ENCODE measurements around the gene METRNL.
"Not testable (repeated sequence)": the region's sequence is repeated elsewhere in the genome, so short reads cannot be mapped to it uniquely, and the experiment has no call there.

METRNL gene

GRCh38 chr17:83062818-83063671 is 16.4 kb upstream of the METRNL start:
- TF ChIP-seq POLR2A (IDR thresholded peaks at IDR 0.05; ENCODE audit: low read depth, low read length) (no peak), POLR2AphosphoS5 (IDR thresholded peaks at IDR 0.05; ENCODE audit: low read depth, low read length) (no peak), TAF1 (IDR thresholded peaks at IDR 0.05; ENCODE audit: borderline replicate concordance, low read depth, low read length) (no peak)
- DNase-seq (ENCODE audit: insufficient read length) (no peak), FAIRE-seq (no peak)

GRCh38 chr17:83064021-83064731 is 15.2 kb upstream of the METRNL start:
- TF ChIP-seq POLR2A (IDR thresholded peaks at IDR 0.05; ENCODE audit: low read depth, low read length), result no peak
- no peak for TF ChIP-seq TAF1 (IDR thresholded peaks at IDR 0.05; ENCODE audit: borderline replicate concordance, low read depth, low read length)
- TF ChIP-seq POLR2AphosphoS5 (IDR thresholded peaks at IDR 0.05; ENCODE audit: low read depth, low read length), result no peak
- DNase-seq (ENCODE audit: insufficient read length), result no peak
- FAIRE-seq, result no peak

DNA sequence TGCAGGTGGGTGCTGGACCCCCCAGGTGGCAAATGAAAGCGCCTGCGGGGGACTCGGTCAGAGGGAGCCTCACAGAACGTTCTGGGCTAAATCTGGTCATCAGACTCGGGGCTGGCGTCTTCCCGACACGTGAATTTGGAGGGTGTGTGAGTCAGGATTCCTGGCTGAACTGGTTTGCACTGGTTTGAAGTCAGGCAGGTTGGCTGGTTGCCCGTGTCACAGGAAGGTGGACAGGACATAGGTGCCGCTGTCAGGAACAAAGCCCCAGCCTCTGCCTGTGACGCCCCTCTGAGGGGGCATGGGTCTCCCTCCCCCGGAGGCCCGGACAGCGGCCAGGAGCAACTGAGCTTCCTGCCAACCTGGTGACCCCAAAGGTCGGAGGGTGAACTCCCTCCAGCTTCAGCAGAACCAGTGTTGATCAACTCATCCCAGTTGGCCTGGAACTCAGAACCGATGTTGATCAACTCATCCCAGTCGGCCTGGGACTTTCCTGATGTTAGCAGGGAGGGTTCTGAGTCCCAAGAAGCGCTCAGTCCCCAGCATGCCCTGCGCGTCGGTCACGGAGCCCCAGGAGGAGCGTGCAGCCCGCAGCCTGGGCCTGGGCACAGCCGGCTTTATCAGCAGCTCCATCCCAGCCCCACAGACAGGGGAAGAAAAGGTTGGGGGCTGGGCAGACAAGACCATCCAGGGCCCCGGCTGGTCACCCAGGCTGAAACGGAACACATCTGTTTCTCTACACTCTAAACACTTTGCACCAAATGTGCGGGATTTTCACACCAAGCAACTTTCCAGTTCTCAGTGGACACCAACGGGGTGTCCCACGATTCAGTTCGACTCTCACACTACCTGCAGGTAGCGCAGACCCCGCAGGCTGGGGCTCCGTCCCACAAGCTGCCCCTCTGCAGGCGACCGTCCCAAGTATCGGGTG is 14.4 kb upstream of the METRNL start:
- TF ChIP-seq POLR2AphosphoS5 (IDR thresholded peaks at IDR 0.05; ENCODE audit: low read depth, low read length) (no peak), POLR2A (IDR thresholded peaks at IDR 0.05; ENCODE audit: low read depth, low read length) (no peak), TAF1 (IDR thresholded peaks at IDR 0.05; ENCODE audit: borderline replicate concordance, low read depth, low read length) (no peak)
- DNase-seq (ENCODE audit: insufficient read length) (no peak), FAIRE-seq (no peak)

DNA sequence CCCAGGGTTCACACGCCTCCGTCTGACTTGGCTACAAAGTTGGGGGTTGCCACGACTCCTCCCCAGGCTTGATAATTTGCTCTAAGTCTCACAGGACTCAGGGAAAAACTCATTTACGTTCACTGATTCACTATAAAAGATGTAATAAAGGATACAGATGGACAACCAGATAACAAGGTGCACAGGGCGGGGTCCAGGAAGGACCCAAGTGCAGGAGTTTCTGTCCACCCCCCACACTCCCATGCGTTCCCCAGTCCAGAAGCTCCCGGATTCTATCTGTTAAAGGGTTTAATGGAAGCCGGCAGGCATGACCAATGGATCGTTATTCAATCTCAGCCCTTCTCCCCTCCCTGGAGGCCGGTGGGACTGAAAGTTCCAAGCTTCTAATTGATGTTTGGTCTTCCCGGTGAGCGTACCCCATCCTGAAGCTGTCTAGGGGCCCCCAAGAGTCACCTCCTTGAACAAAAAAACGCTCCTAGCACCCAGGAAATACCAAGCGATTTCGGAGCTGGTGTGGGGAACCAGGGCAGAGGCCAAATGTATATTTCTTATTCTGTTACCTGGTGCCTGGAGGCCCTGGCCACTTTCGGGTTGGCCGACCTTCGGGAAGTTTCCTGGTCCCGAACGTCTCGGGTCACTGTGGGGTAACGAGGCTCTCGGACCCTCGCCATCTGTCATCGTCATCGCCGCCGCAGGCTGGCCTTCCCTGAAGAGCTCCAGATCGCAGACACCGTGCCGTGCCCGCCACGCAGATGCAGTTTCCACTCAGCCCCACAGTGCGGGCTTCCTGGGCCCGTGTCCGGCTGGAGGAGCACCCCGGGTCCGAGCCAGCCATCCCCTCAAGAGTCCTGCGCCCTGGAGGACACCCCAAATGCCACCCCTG is 13.5 kb upstream of the METRNL start:
- TF ChIP-seq POLR2A (IDR thresholded peaks at IDR 0.05; ENCODE audit: low read depth, low read length) (no peak), POLR2AphosphoS5 (IDR thresholded peaks at IDR 0.05; ENCODE audit: low read depth, low read length) (no peak), TAF1 (IDR thresholded peaks at IDR 0.05; ENCODE audit: borderline replicate concordance, low read depth, low read length) (no peak)
- FAIRE-seq (no peak), DNase-seq (ENCODE audit: insufficient read length) (no peak)

GRCh38 chr17:83066543-83066890 is 12.9 kb upstream of the METRNL start:
- FAIRE-seq; DNase-seq (ENCODE audit: insufficient read length): not testable (repeated sequence)

DNA sequence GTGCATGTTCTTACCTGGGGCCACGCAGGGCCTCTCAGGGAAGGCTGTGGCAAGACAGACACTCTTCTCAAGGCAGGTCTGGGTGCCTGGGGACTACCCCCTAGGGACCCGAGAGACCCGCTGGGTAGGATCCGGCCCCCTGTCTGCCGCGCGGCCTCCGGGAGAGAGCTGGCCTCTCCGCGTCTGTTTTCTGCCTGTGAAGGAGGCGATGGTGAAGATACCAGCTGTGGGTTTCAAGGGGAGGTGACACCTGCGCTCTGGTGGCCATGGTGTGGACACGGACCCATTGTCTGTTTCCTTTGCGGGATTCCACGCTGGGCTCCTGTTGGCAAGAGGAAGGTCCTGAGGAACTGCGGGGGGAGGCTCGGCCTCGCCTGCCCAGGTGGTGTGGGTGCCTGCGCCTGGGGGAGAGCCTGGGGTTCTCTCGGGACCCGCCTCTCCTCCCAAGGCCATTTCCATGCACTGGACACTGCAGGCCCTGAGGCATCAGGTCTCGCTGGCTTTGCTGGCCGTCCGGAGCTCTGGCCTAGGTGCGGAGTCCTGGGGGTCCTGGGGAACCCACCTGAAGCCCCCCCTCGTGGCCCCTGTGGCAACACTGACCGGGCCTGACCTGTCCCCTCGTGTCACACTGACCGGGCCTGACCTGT is 12.2 kb upstream of the METRNL start:
- TF ChIP-seq POLR2AphosphoS5 (IDR thresholded peaks at IDR 0.05; ENCODE audit: low read depth, low read length) (no peak), POLR2A (IDR thresholded peaks at IDR 0.05; ENCODE audit: low read depth, low read length) (no peak), TAF1 (IDR thresholded peaks at IDR 0.05; ENCODE audit: borderline replicate concordance, low read depth, low read length) (no peak)
- DNase-seq (ENCODE audit: insufficient read length), result no peak
- no peak for FAIRE-seq

GRCh38 chr17:83067718-83068261 is 11.6 kb upstream of the METRNL start:
- no peak for TF ChIP-seq TAF1 (IDR thresholded peaks at IDR 0.05; ENCODE audit: borderline replicate concordance, low read depth, low read length)
- DNase-seq (ENCODE audit: insufficient read length) (no peak), FAIRE-seq (no peak)

GRCh38 chr17:83068641-83069570 is 10.5 kb upstream of the METRNL start:
- DNase-seq (ENCODE audit: insufficient read length), result no peak
- TF ChIP-seq POLR2A (IDR thresholded peaks at IDR 0.05; ENCODE audit: low read depth, low read length) (no peak), TAF1 (IDR thresholded peaks at IDR 0.05; ENCODE audit: borderline replicate concordance, low read depth, low read length) (no peak), POLR2AphosphoS5 (IDR thresholded peaks at IDR 0.05; ENCODE audit: low read depth, low read length) (no peak)
- no peak for FAIRE-seq

DNA sequence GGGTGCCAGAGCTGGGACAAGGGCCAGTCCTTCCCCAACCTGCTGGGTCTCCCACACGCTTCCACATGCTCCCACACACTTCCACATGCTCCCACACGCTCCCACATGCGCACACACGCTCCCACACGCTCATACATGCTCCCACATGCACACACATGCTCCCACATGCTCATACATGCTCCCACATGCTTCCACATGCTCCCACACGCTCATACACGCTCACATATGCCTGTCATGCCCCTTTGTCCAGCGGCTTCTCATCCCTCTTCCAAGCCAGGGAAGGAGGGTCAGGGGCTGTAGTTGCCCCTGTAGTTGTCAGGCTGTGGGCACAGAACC is 9.9 kb upstream of the METRNL start:
- TF ChIP-seq POLR2A (IDR thresholded peaks at IDR 0.05; ENCODE audit: low read depth, low read length), result no peak
- TF ChIP-seq TAF1 (IDR thresholded peaks at IDR 0.05; ENCODE audit: borderline replicate concordance, low read depth, low read length), result no peak
- TF ChIP-seq POLR2AphosphoS5 (IDR thresholded peaks at IDR 0.05; ENCODE audit: low read depth, low read length), result no peak
- FAIRE-seq (no peak), DNase-seq (ENCODE audit: insufficient read length) (no peak)
